HG03457 (cell line): Measurements from ENCODE around the gene CENATAC.
"Not testable (repeated sequence)": the region's sequence is repeated elsewhere in the genome, so short reads cannot be mapped to it uniquely, and the experiment has no call there.

Experiments
- ATAC-seq: cut with Tn5 transposase; IDR thresholded peaks from one replicate; pipeline ENCODE4 v1.9.1; 2021; ENCODE audit warnings: moderate number of reproducible peaks; ENCODE audit not compliant: unreplicated experiment

CENATAC gene

DNA sequence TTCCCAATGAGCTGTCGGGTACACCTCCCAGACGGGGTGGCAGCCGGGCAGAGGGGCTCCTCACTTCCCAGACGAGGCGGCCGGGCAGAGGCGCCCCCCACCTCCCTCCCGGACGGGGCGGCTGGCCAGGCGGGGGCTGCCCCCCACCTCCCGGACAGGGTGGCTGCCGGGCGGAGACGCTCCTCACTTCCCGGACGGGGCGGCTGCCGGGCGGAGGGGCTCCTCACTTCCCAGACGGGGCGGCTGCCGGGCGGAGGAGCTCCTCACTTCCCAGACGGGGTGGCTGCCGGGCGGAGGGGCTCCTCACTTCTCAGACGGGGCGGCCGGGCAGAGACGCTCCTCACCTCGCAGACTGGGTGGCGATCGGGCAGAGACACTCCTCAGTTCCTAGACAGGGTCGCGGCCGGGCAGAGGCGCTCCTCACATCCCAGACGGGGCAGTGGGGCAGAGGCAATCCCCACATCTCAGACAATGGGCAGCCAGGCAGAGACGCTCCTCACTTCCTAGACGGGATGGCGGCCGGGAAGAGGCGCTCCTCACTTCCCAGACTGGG, 6.4 kb upstream of the CENATAC start:
- ATAC-seq, result not testable (repeated sequence)

DNA sequence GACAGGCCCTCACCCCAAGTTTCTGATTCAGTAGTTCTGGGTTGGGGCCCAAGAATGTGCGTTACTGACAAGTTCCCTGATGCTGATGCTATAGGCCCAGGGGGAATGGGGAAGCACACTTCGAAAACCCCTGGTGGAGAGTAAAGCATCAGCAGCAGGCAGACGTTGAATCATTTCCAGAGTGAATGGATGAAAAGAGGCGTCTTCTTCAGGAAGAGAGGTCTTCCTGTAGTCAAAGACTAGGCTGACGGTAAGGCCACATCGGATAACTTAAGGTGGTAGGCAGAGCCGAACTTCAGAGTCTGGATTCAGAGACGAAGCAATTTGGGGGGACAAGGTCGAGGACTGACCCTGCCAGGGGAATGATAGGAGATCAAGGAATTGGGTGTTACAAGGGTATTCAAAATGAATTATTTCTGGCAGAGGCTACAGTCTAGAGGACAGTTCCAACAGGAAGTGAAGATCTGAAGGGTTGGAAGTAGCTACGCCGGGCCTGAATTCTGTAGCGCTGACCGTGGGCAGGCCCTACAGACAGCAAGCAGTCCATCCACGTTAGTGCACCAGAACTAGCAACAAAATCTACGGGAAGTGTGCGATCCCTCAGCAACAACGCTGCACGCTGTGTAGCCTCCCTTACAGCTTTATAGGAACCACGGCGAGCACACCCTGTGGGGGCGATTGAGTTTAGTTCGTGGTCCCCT, 862 bp upstream of the CENATAC start:
- ATAC-seq, result no peak

DNA sequence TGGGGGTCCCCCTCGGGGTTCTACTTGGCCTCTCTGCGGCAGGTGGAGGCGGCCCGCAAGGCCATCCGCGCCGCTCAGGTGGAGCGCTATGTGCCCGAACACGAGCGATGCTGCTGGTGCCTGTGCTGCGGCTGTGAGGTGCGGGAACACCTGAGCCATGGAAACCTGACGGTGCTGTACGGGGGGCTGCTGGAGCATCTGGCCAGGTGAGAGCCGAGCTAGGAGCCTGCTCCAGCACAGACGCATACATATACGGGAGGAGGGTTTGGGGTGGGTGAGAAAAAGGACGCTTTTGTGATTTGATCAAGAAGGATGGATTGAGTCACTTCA, 415 bp downstream of the CENATAC start:
- ATAC-seq, result peak; percentile 7

DNA sequence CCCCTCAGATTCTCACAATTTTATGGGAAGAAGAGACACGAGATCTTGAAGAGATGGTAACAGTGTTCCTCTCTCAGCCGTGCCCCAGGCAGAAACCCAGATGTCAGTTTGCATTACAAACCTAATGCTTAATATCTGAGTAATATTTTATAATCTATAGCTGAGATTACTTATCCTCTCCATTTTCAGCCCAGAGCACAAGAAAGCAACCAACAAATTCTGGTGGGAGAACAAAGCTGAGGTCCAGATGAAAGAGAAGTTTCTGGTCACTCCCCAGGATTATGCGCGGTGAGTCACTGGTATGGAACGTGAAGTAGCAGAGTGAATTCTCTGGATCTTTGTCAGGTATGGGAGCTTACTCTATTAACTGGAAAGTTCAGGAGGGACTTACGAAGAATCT, 884 bp downstream of the CENATAC start:
- no peak for ATAC-seq

DNA sequence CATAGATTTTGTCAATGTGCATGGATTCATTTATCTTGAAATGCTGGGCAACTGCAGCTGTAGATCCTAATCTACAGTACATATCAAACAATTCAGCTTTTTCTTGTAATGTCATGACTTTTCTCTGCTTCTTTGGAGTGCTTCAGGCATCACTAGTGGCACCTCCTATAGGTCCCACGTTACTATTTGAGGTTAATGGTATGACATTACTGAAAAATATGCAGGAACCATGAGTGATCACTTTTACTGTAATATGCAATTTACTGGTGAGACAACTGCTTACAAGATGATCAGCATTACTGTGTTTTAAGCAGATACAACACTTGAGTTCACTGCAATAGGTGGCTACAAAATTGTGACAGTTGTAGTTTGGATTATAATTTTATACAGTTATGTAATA, 3.0 kb downstream of the CENATAC start:
- ATAC-seq, result no peak

DNA sequence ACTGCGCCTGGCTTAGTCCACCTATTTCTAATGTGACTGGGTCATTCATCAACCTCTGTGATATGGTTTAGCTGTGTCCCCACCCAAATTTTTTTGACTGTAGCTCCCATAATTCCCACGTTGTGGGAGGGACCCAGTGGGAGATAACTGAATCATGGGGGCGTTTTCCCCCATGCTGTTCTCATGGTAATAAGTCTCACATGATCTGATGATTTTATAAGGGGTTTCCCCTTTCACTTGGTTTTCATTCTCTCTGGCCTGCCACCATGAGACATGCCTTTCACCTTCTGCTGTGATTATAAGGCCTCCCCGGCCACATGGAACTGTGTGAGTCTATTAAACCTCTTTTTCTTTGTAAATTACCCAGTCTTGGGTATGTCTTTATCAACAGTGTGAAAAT, 8.7 kb downstream of the CENATAC start:
- no peak for ATAC-seq

DNA sequence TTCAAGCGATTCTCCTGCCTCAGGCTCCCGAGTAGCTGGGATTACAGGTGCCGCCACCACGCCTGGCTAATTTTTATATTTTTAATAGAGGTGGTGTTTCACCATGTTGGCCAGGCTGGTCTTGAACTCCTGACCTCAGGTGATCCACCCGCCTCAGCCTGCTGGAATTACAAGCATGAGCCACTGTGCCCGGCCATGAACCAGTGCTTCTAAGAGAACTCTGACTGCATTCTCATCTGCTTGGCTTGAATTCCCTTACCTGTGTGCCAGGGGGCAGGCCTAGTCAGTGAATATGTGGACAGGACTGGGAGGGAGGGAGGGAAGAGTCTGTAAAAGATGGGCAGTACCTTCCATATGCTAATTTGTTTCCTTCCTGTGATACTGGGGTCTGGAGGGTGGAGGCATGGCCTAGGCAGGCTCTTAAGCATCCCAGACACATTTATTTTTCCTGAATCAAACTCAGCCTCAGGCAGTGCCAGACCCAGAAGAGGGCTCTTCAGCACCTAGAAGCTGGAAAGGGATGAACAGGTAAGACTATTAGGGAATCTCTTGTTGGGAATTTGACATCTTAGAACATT, 13.6 kb downstream of the CENATAC start:
- no peak for ATAC-seq

DNA sequence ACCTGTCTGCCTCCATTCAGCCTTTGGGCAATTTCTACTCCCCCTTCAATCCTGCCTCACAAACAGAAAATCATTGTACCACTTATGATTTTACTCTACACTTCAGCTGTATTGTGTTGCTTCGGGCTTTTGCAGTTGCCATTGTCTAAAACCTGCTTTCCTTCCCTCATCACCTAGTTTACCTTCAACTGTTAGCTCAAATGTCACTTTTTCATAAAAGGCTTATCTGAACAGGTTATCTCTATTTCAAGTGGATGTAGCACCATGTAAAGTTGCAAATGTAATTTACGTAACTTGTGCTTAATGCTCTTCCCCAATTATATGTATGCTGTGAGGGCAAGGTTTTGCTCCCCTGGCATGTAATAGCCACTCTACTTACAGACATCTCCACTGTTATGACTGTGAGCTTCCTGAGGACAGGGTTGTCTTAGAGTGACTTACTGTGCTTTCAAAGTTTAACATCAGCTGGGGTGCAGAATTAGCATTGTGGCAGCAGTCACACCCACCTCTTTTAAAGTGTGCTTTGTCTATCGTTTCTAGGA, 14.8 kb downstream of the CENATAC start:
- no peak for ATAC-seq

DNA sequence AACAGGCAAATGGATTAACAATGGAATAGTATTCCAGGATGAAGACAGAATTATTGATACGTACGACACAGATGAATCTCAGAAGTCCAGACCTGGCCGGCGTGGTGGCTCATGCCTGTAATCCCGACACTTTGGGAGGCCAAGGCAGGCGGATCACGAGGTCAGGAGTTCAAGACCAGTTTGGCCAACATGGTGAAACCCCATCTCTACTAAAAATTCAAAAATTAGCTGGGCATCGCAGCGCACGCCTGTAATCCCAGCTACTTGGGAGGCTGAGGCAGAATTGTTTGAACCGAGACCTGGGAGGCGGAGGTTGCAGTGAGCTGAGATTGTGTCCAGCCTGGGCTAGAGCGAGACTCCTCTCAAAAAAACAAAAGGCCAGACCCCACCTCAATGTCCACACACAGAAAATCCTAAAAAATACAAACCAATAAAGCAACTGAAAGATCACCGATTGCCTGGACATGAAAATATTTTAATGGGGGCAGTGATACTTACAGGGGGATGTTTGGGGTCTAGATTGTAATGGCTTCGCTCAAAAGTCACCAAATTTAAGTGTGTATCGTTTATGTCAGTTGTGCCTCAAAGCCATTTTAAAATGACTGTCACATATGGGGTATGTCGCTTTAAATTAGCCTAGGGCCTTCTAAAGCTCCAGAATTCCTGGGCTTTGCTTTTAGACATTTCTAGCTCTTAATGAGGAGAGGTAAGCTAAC, 16.4 kb downstream of the CENATAC start:
- ATAC-seq, result no peak

DNA sequence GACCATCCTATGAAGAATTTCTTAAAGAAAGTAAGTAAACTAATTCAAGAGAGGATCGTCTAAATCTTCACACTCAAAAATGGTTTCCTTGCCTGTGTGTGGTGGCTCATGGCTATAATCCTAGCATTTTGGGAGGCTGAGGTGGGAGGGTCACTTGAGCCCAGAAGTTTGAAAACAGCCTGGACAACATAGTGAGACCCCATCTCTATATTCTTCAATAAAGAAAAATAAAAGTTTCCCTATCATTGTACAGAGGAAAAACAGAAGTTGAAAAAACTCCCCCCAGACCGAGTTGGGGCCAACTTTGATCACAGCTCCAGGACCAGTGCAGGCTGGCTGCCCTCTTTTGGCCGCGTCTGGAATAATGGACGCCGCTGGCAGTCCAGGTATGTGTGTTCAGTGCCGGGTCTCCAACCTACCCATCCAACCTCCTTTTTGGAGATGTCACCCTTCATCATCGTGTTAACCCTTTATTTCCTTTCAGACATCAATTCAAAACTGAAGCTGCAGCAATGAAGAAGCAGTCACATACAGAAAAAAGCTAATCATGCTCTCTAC, 17.2 kb downstream of the CENATAC start:
- no peak for ATAC-seq

DNA sequence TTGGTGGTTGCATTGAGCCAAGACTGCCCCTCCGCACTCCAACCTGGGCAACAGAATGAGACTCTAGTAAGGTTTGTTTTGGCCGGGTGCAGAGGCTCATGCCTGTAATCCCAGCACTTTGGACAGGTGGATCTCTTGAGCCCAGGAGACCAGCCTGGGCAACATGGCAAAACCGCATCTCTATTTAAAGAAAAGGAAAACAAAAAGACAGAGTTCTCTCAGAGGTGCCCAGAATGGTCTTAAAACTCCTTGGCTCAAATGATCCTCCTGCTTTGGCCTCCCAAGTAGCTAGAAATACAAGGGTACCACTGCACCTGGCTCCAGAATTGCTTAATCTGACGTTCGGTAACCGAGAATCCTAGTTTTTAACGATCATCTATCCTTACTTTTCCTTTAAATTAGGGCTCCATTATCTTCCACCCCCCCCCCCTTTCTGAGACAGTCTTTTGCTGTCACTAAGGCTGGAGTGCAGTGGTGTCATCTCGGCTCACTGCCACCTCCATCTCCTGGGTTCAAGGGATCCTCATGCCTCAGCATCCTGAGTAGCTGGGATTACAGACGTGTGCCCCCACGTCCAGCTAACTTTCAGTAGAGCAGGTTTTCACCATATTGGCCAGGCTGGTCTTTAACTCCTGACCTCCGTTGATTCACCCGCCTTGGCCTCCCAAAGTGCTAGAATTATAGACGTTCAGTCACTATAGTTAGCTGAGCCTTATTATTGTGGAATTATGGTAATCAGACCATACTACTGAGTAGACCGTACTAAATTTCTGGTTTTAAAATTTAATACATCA, 18.5 kb downstream of the CENATAC start:
- ATAC-seq, result no peak

DNA sequence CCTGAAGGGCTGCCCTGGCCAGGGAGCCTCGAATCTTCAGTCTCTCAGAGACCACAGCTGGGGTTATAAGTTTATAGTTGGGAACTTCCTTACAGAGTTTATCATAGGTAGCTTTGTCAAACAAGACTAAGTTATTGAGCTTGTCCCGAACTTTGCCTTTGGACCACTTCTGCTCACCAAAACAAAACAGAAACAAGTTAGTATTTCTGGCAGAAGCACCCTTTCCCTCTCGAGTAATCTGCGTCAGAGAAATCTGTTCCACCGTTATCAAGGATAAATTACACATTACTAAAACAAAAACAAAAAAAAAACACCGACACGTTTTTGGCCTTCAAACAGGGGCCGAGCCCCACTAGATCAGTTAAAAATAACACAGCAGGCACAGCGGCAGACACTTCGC, 19.4 kb downstream of the CENATAC start:
- ATAC-seq, result not testable (repeated sequence)

DNA sequence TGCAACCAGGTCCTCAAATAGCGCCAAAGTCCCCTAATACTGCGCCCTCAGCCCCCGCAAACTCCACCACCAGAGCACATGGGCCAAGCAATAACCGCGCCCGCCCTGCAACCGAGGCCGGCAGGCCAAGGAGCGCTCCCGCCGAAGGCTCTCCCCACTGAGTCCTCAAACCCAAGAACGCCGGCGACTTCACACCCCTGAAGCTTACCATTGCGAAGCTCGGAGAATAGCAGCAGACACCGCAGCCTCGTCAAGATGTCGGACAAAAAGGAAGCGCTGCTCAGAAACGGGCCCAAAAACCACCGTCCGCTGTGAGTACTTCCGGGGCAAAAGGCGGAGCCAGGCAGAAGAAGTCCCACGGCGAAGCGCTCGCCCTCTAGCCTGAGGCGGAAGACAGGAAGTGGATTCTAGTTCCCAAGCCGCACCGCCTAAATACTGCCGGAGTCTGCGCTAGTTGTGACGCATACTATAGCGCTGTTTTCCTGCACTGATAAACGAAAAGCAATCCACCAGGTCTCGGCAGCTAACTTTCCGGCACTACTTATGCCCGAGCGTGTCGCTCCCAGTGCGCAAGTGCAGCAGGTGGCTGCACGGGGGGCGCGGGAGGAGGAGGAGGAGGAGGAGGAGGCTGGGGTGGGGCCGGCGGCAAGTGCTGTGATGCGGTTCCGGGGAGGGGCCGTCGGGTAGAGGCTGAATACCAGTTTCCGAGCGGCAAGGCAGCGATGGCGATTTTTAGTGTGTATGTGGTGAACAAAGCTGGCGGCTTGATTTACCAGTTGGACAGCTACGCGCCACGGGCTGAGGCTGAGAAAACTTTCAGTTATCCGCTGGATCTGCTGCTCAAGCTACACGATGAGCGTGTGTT, 20.4 kb downstream of the CENATAC start, which contains the start of the genes RPS25 and TRAPPC4:
Gene RPS25, minus strand, starts transcription at position 270 of the 865 bp plus-strand sequence. Its CDS starts 59 bp downstream, at position 211.
Gene TRAPPC4, plus strand, starts transcription at position 693 of the 865 bp plus-strand sequence. Its CDS starts 30 bp downstream, at position 723.
- ATAC-seq, result peak; percentile 74

DNA sequence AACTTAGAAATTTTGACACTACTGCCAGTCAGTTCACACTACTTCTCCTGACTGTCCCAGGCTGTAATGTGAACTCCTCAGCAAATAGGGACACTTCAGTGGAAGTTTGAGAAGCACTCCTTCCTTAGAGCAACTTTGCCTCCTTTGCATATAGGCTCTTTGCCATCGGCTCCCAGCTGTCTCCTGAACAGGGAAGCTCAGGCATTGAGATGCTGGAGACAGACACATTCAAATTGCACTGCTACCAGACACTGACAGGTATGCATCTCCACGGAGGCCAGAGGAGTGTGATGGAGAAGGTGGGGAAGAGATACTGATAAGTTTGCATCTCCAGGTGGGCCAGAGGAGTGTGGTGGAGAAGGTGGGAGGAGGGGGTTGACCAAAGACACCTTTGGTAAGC, 22.1 kb downstream of the CENATAC start:
- ATAC-seq, result no peak

DNA sequence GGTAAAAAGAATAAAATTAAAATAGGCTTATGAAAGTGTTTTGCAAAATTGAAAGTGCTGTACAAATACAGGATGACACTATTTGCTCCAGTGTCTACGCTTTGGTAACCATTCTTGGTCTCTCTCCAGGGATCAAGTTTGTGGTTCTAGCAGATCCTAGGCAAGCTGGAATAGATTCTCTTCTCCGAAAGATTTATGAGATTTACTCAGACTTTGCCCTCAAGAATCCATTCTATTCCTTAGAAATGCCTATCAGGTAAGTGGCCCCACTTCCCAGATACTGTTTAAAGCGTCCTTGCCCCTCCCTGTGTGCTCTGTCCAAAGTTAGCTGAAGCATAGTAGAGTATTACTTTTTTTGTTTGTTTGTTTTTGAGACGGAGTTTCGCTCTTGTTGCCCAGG, 23.7 kb downstream of the CENATAC start:
- no peak for ATAC-seq

DNA sequence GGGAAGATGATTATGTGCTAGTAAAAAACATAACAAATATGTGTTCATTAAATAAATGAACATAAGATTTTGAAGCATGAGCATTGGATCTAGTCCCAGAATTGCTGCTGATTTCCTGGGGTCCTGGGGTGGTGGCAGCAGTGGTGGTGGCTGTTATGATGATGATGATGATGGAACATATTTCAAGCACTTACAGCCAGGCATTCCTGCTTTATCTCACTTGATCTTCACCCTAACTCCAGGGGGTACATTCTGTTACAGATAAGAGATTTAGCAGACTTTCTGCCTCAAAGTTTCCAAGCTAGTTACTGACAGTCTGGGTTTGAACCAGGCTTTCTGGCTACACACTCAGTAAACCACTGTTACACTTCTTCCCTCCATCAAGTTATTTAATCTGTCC, 25.8 kb downstream of the CENATAC start:
- ATAC-seq, result no peak

DNA sequence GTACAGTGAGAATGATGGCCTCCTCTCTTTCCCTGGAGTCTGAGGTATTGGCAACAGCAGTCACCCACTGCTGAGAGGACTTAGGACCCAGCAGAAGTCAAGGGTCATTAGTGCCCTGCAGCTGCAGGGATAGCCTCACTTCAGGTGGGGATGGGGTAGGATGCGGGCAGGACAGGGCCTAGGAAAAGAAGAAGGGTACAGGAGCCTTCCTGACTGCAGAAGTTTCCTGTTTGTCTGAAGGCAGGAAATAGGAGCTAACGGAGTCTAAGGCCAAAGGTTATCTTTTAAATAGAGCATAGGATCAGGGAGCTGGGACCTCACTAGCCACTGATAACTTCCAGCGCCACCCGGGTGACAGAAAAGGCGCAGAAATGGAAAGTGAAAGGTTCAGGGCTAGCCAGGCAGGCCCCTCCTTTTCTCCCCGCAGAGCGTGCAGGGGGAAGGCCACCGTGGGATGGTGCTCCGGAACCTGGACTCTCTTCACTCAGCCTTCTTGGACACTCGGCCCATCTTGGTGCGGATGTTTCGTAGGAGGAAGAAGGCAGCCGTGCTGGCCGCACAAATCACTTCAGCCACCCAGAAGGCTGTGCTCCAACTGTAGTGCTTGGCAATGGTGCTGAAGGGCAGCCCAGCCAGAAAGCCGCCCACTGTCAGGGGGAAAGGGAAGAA, 26.6 kb downstream of the CENATAC start:
- no peak for ATAC-seq

DNA sequence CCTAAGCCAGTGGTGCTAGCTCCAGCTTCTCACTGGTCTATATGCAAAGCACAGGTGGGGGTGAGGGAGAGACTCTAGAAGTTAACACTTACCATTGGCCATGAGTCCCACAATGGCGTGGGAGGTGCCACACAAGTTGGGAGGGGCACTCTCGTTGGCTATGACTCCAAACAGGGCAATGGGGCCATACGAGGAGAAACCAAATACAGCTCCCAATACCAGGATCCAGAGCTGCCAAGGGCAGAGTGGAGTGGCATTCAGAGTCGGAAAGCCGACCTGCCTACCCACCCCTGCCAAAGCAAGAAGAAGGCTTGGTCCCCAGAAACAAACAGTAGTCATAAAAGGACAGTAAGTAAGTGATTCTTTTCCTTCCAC, 27.1 kb downstream of the CENATAC start:
- no peak for ATAC-seq

DNA sequence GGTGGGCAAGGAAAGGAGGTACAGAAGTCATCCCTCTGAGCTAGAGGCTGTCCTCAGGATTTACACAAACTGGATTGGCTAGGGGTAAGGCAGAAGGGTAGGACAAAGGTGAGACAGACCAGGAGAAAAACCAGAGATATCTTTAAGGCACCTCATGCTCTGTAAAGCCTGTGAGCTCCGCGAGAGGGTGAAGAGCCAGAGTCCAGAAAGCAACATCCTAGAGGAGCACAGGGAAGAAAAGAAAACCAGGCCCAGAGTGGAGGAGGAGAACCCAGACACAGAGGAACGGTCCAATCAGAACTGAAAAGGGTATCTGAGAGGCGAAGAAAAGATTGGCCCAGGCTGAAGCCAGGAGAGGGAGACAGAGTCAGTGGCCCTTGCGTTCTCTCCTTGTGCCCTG, 27.6 kb downstream of the CENATAC start:
- no peak for ATAC-seq
